ENCODE data around the gene RXRA.

The RXRA gene

DNA sequence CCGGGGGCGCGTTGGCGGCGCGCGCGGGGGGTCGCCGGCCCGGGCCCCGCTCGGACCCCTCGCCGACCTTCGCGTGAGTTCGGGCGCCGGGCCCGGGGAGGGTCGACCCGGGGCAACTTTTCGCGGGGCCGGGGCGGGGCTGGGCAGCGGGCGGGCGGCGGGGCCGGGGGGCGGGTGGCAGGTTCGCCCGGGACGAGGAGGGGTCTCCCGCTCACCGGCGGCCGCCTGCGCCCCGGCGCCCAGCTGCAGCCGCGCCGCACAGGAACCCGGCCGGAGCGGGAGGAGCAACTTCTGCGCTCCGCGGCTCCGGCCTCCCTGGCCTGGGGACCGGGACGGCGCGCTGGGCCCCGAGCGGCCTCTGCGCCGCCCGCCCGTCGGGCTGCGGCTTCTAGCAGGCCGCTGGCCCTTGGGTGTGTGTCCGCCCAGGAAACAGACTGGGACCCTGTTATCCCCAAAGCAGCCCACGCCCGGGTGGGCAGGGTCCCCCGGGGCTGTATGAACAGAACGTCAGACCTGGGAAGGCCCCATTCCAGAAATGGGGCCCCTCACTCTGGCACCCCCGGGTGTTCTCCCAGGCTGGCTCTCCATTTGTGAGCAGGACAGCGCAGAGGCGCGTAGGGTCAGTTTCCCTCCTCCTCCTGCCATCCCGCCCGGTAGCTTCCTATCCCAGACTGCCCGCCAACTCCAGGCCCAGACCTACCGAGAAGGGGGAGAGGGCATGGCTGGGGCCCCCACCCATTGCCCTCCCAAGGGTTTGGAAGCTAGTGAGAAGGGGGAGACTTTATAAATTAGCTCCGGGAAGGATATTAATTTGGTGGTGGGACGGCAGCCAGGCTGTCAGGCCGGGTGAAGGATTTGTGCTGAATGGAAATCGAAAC, 708 bp downstream of the RXRA start:
- no peak for DNase-seq

- no peak for DNase-seq
Measured at GRCh38 chr9:134327671-134328231, 1.5 kb downstream of the RXRA start.

DNA sequence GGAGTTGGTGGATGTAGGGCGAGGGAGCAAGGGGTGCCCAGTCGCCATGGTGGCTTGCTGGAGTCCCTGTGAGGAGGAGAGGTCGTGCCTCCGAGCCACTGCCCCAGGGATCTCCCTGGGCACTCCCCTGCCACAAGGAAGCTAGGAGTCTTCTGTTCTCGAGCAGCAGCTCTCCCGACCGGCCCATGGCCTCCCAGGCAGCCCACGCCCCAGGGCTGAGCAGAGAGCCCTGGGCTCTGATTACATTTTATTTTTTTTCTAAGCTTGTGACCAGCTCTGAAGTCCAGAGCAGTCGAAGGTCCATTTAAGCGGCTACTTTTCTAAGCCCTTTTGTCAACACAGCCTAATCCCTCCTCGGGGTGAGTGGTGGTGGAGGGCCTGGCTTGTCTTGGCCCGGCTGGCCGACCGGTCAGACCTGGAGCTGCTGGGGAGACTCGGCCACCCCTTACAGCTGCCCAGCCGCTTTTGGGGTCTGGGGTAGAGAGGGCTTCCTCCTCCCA, 2.1 kb downstream of the RXRA start:
- DNase-seq: no peak

GRCh38 chr9:134328841-134329575, 2.8 kb downstream of the RXRA start:
- no peak for DNase-seq

DNA sequence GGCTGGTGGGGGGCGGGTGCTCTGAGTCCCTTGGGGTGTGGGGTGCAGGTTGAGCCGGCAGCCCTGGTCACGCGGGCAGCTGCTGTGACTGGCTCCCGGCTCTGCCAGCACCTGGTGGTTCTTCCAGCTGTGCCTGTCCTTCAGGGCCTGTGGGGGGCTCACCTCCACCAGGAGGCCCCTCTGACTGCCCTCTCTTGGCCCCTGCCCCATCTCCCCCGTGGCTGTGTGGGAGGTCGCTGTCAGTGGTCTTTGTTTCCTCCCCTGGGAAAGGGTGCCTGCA, 3.3 kb downstream of the RXRA start:
- no peak for DNase-seq

DNA sequence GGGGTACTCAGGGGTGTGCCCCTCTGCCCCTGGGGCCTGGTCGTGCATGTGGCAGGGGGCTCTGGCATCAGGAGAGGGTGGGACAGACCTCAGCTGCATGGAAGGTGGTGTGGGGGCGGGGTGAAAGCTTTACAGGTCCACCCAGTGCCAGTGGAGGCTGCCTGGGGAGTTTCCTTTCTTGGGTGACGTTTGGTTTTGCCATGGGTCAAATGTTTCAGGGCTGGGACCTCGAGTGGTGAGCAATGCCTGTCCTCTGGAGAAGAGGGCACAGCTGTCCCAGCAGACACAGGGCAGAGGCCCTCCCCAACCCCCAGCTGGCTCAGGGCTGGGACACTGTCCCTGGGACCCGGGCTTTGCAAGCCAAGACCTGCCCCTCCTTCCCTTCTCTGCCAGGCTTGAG, 3.6 kb downstream of the RXRA start:
- no peak for DNase-seq

- DNase-seq: no peak
Measured at GRCh38 chr9:134330590-134330989, 4.3 kb downstream of the RXRA start.

GRCh38 chr9:134331186-134332025, 5.2 kb downstream of the RXRA start:
- no peak for DNase-seq

- DNase-seq: no peak
Measured at GRCh38 chr9:134332266-134332665, 6.0 kb downstream of the RXRA start.

- DNase-seq: no peak
Measured at GRCh38 chr9:134332841-134333233, 6.6 kb downstream of the RXRA start.

DNA sequence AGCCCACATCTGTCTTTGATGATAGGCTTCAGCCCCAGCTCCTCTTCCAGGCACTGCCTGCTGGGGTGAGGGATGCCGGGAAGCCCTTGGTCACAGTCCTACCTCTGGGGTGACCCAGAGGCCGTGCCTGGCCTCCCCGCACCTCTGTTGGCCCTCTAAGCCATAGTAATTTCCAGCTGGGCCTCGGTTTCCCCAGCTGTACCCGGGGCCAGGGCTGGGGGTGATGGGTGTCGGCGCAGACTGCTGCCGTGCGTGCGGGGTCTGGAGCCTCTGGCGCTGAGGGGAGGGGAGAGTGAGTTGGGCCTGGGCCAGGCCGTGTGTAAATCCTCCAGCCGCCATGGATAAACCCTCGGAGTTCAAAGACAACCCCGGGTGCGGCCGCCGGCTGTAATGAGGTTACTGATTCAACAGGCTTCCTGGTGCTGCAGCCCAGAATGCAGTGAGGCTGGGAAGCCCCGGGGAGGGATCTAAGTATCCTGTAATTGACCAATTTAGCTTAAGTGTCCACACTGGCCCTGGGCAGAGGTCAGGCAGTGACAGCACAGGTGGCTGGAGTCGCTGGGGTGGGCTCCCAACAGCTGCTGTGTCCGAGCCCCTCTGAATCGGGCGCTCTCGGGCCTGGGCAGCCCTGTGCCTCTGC, 7.1 kb downstream of the RXRA start:
- no peak for DNase-seq

- DNase-seq: no peak
Measured at GRCh38 chr9:134333874-134334581, 7.8 kb downstream of the RXRA start.

GRCh38 chr9:134335061-134335460, 8.8 kb downstream of the RXRA start:
- DNase-seq: no peak

- DNase-seq: no peak
Measured at GRCh38 chr9:134335486-134336220, 9.4 kb downstream of the RXRA start.

DNA sequence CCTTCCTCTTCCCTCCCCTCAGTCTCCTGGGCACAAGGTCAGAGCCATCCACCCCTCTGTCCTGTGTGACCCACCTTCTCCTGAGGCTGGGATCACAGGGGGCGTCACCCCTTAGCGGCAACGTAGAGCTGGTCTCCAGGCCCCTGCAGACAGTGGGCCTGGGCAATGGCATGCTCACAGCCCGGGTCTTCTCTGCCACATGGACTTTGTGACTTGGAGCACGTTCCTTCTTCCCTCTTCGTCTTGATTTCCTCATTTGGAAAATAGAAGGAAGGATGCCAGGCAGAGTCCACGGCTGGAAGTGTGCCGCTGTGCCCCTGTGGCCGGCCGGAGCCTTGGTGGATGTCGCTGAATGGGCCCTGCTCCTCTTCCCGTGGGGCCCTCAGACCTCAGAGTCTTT, 10.0 kb downstream of the RXRA start:
- DNase-seq: no peak

- no peak for DNase-seq
Measured at GRCh38 chr9:134336924-134337323, 10.7 kb downstream of the RXRA start.

- DNase-seq: no peak
Measured at GRCh38 chr9:134337469-134337868, 11.2 kb downstream of the RXRA start.

- DNase-seq: no peak
Measured at GRCh38 chr9:134338394-134339182, 12.3 kb downstream of the RXRA start.

DNA sequence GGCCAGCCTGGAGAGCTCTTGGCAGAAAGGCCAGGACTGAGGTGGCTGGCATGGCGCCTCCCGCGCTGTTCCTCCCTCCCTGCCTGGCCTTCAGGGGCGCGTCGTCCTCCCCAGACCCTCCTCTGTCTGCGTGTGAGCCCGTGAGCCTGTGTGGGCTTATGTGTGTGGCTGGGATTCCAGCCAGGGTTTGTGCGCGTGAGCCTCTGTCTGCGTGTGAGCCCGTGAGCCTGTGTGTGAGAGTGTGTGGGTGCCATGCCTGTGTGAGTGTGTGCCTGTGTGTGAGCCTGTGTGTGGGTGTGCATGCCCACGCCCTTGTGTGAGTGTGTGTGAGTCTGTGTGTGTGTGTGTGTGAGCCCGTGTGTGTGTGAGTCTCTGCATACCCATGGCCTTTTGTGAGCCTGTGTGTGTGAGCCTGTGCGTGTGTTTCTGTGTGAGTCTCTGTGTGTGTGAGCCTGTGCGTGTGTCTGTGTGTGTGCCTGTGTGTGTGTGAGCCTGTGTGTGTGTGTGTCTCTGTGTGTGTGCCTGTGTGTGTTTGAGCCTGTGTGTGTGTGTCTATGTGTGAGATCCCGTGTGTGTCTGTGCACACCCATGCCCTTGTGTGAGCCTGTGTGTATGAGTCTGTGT, 13.0 kb downstream of the RXRA start:
- no peak for DNase-seq
